ENCODE results near the gene FURIN. TPM values are rescaled to one million over a fixed set of nuclear protein-coding genes. Genes with fewer than 3 reads are reported as not detected.
"Not testable (repeated sequence)": the region's sequence is repeated elsewhere in the genome, so short reads cannot be mapped to it uniquely, and the experiment has no call there.

FURIN gene
- total RNA-seq, 1 experiment from 2014 or later, result 35.1 TPM

- not testable (repeated sequence) for H4K91ac ChIP-seq (ENCODE audit: insufficient read length, low read depth, low read length); H3K4me3 Mint-ChIP-seq; H3K4ac ChIP-seq (ENCODE audit: low read depth, low read length); H2BK5ac ChIP-seq (ENCODE audit: insufficient read length, low read length); H3K27me3 Mint-ChIP-seq (ENCODE audit: low read depth); H2AFZ ChIP-seq (ENCODE audit: low read length); H3K18ac ChIP-seq (ENCODE audit: insufficient read length, low read depth, low read length); H3K79me1 ChIP-seq (ENCODE audit: insufficient read depth, low read depth, low read length, poor library complexity, severe bottlenecking); H3K9me3 Mint-ChIP-seq; H2BK12ac ChIP-seq (ENCODE audit: insufficient read length, low read depth, low read length); H2BK120ac ChIP-seq (ENCODE audit: low read depth, low read length, poor library complexity, severe bottlenecking); H3K27ac ChIP-seq (ENCODE audit: insufficient read length, low read depth, low read length); H2AK5ac ChIP-seq (ENCODE audit: insufficient read length, low read length); H4K5ac ChIP-seq (ENCODE audit: insufficient read length, low read depth, low read length); H3K9me3 ChIP-seq (ENCODE audit: control insufficient read depth, low read depth, low read length); H4K8ac ChIP-seq (replicated peaks; ENCODE audit: insufficient read length, low read depth, low read length); H3K23me2 ChIP-seq (ENCODE audit: insufficient read length, low read depth, low read length, poor library complexity, severe bottlenecking); H3K14ac ChIP-seq (ENCODE audit: insufficient read depth, low read length); H3K36me3 Mint-ChIP-seq (ENCODE audit: insufficient read depth in 1 of 3, low read depth in 3 of 3); H3K4me1 ChIP-seq (ENCODE audit: insufficient read depth, low read length); H3K4me2 ChIP-seq (ENCODE audit: insufficient read depth, insufficient read length, low read length); H2BK20ac ChIP-seq (ENCODE audit: low read depth, low read length, poor library complexity, severe bottlenecking); H4K20me1 ChIP-seq (ENCODE audit: control insufficient read depth, insufficient read depth, insufficient read length); DNase-seq; H3K23ac ChIP-seq (ENCODE audit: insufficient read length, low read depth, low read length); H2BK15ac ChIP-seq (ENCODE audit: low read depth, low read length); H3K27ac Mint-ChIP-seq; H3K79me2 ChIP-seq (ENCODE audit: insufficient read depth, low read length); H3K56ac ChIP-seq (ENCODE audit: insufficient read length, low read depth, low read length); H3K9ac ChIP-seq (ENCODE audit: extremely low read depth, insufficient read length, low read length); H3K27me3 ChIP-seq (ENCODE audit: insufficient read depth, low read length); H3T11ph ChIP-seq (ENCODE audit: low read length)
- peaks cover 10 to 16% of the 10 kb centered on the region in 2 experiments for H3K4me1 Mint-ChIP-seq
- WGBS (ENCODE audit: extremely low coverage, insufficient read length, low lambda C conversion rate), result no CpG with 5 or more reads among the region's 26 CpGs
These were observed 42.0 kb upstream of the FURIN start for GRCh38 chr15:90826206-90826885.
